K562 (cell line): ENCODE results near the gene GALNT7. TPM values are rescaled to one million over a fixed set of nuclear protein-coding genes. Genes with fewer than 3 reads are reported as not detected.

Source experiments
- ATAC-seq: fragments of 200-7000 bp; cut with Tn5 transposase; 3 replicates; pipeline ENCODE4 v1.9.1; 2020; ENCODE audit warnings: moderate library complexity
- BruUV-seq: library from RNA; stranded (reverse); fragments of 400-500 nt; replicated peaks from 2 replicates; lab custom pipeline; 2021; lab: Mats Ljungman, UMichigan
- CTCF ChIA-PET: fragments of 300-600 bp; formaldehyde crosslinking; extraction: SDS; loops from one replicate; lab custom pipeline; 2021; ENCODE audit warnings: low intra/inter-chr PET ratio; lab: Yijun Ruan, JAX
- POLR2A ChIA-PET: fragments of 300-600, 350-650 bp; sonication (Branson Sonifier 250); formaldehyde crosslinking; extraction: SDS; loops from one replicate; lab custom pipeline; 2021; ENCODE audit warnings: antibody characterized with exemption, inconsistent platforms; lab: Yijun Ruan, JAX
- DNase-seq, 4 experiments: peaks; one replicate each; pipeline versions ENCODE4 v3.0.0 to v3.0.0-alpha.2; 2011 to 2018; ENCODE audit warnings: low spot score in 3 of 4, mixed read lengths in 3 of 4; ENCODE audit errors: extremely low read depth in 1 of 4
- FAIRE-seq: peaks from 2 replicates; lab custom pipeline; 2011; peaks lifted over from hg19 to GRCh38; lab: Jason Lieb, UNC
- H2AFZ ChIP-seq: 2 replicates; pipeline ENCODE4 v1.6.0; 2011; ENCODE audit warnings: low read depth, low read length, control low read depth, inconsistent platforms
- H3K27ac ChIP-seq: fragments of 200-600 bp; 3 replicates; pipeline ENCODE4 v1.8.0; 2011; ENCODE audit warnings: low read depth, mild to moderate bottlenecking, control low read depth, inconsistent platforms, low read length, moderate library complexity, mixed read lengths; ENCODE audit errors: extremely low read depth
- H3K27me3 ChIP-seq, 2 experiments: fragments of 300-600 bp in 1 of 2; 2 replicates in 1 of 2; 3 replicates in 1 of 2; pipeline versions ENCODE4 v1.6.0 to v1.8.0; 2011; ENCODE audit warnings: inconsistent platforms in 2 of 2, low read length in 2 of 2, mild to moderate bottlenecking in 1 of 2, mixed read lengths in 1 of 2, moderate library complexity in 1 of 2; ENCODE audit not compliant: control insufficient read depth in 2 of 2, insufficient read depth in 2 of 2
- H3K36me3 ChIP-seq: fragments of 300-600 bp; 3 replicates; pipeline ENCODE4 v1.8.0; 2011; ENCODE audit warnings: mild to moderate bottlenecking, low read length, inconsistent platforms; ENCODE audit not compliant: control insufficient read depth, insufficient read depth
- H3K4me1 ChIP-seq, 2 experiments: fragments of 200-600 bp in 1 of 2; replicated peaks in 1 of 2; 2 replicates in 1 of 2; 3 replicates in 1 of 2; pipeline versions ENCODE4 v1.5.1 to v1.8.0; 2011; ENCODE audit warnings: inconsistent platforms in 2 of 2, low read length in 2 of 2, mild to moderate bottlenecking in 1 of 2, mixed read lengths in 1 of 2, moderate library complexity in 1 of 2; ENCODE audit not compliant: control insufficient read depth in 2 of 2, insufficient read depth in 2 of 2
- H3K4me2 ChIP-seq: 2 replicates; pipeline ENCODE4 v1.6.1; 2011; ENCODE audit warnings: low read length, control low read depth, inconsistent platforms, mixed read lengths; ENCODE audit not compliant: insufficient read depth
- H3K4me3 ChIP-seq: fragments of 200-600 bp; sonication (generic), shearing (Covaris generic); 2 replicates; pipeline ENCODE4 v1.5.1; 2016; ENCODE audit warnings: control low read depth, inconsistent platforms
- H3K79me2 ChIP-seq: fragments of 200-600 bp; 3 replicates; pipeline ENCODE4 v1.8.0; 2011; ENCODE audit warnings: low read length, inconsistent platforms; ENCODE audit not compliant: control insufficient read depth, insufficient read depth
- H3K9ac ChIP-seq, 2 experiments: 2 replicates each; pipeline versions ENCODE4 v1.6.0 to v1.6.1; 2011; ENCODE audit warnings: low read depth in 2 of 2, low read length in 2 of 2, control low read depth in 1 of 2, inconsistent platforms in 1 of 2, mild to moderate bottlenecking in 1 of 2, mixed read lengths in 1 of 2; ENCODE audit not compliant: insufficient read depth in 1 of 2
- H3K9me1 ChIP-seq: one replicate; pipeline ENCODE4 v1.6.0; 2011; ENCODE audit warnings: inconsistent platforms, mild to moderate bottlenecking, low read length, moderate library complexity; ENCODE audit not compliant: control insufficient read depth, insufficient read depth
- H3K9me3 ChIP-seq: replicated peaks from 2 replicates; pipeline ENCODE4 v1.5.1; 2011; ENCODE audit warnings: low read depth, low read length, inconsistent platforms; ENCODE audit not compliant: control insufficient read depth, insufficient read depth
- H4K20me1 ChIP-seq: replicated peaks from 2 replicates; pipeline ENCODE4 v1.6.1; 2011; ENCODE audit warnings: low read length, inconsistent platforms, mixed read lengths; ENCODE audit not compliant: control insufficient read depth, insufficient read depth
- CBX5 ChIP-seq: IDR thresholded peaks from 2 replicates; pipeline ENCODE4 v1.6.1; 2014; ENCODE audit warnings: low read depth, borderline replicate concordance
- CEBPB ChIP-seq: fragments of 450-650 bp; IDR thresholded peaks from 2 replicates; pipeline ENCODE4 v1.6.1; 2016; ENCODE audit warnings: missing genetic modification characterization, missing compliant biosample characterization
- FOSL1 ChIP-seq: fragments of 200-800 bp; sonication (Bioruptor generic); conservative IDR thresholded peaks from 2 replicates; pipeline ENCODE4 v1.6.1; 2016; ENCODE audit warnings: missing genetic modification characterization, missing compliant biosample characterization
- JUND ChIP-seq, 2 experiments: IDR thresholded peaks; 2 replicates in 1 of 2; 3 replicates in 1 of 2; pipeline ENCODE4 v1.6.1; 2011; ENCODE audit warnings: borderline replicate concordance in 2 of 2, low read depth in 2 of 2, low read length in 2 of 2, improper control_type of control experiment in 1 of 2, missing biosample characterization in 1 of 2, missing genetic modification characterization in 1 of 2, missing genetic modification reagents in 1 of 2
- NUFIP1 ChIP-seq: fragments of 450-650 bp; IDR thresholded peaks from 2 replicates; pipeline ENCODE4 v1.6.1; 2018; ENCODE audit not compliant: partially characterized antibody
- PHB ChIP-seq: fragments of 250-450 bp; sonication (Bioruptor Pico); IDR thresholded peaks from 2 replicates; pipeline ENCODE4 v1.5.0; 2021
- RBM25 ChIP-seq: fragments of 200-400 bp; formaldehyde crosslinking; IDR thresholded peaks from 2 replicates; pipeline ENCODE4 v1.6.1; 2018; ENCODE audit warnings: low read length, low read depth, moderate library complexity; ENCODE audit not compliant: severe bottlenecking
- WGBS: fragments of 100-300 bp; shearing (Covaris generic); methylation state at CpG from one replicate; pipeline ENCODE4 v1.1.6; 2016; ENCODE audit warnings: low coverage, mixed read lengths; ENCODE audit not compliant: insufficient coverage; ENCODE audit errors: missing lambda C conversion rate; 5-methylcytosine and 5-hydroxymethylcytosine counted together
- in situ Hi-C: fragments of 300-500 bp; cut with MboI; formaldehyde crosslinking; loops from 4 replicates; pipeline ENCODE4 v1.15.0; 2018; ENCODE audit warnings: inconsistent platforms, mixed read lengths
- intact Hi-C: fragments of 100-400 bp; cut with micrococcal nuclease; formaldehyde crosslinking; loops from 2 replicates; pipeline ENCODE4 v1.14.2; 2022
- polyA plus RNA-seq, 8 experiments: library from polyadenylated mRNA; depleted of rRNA in 4 of 8; stranded (reverse) in 5 of 8; unstranded in 3 of 8; fragments of >200 nt; fragmentation: Nextera tagmentation in 2 of 8; fragmentation: Illumina TruSeq in 1 of 8; extraction: Ambion mirVana in 2 of 8; extraction: Trizol in 1 of 8; gene quantifications; 2 replicates each; pipeline versions ENCODE4 v1.2.1 to v1.2.3, GENCODE V29; 2011 to 2014; ENCODE audit warnings: inconsistent platforms in 1 of 8, missing spikeins in 1 of 8
- total RNA-seq, 7 experiments: library from RNA; depleted of rRNA in 6 of 7; stranded (reverse); fragments of >200 nt in 6 of 7; fragmentation: Illumina TruSeq in 2 of 7; extraction: Trizol in 2 of 7; gene quantifications; 2 replicates each; pipeline versions ENCODE4 v1.2.1 to v1.2.3, GENCODE V29; 2011 to 2021; ENCODE audit warnings: low replicate concordance in 1 of 7
- TF ChIP-seq, protein P1 (sequence below), 2 experiments: fragments of 450-650 bp in 1 of 2; sonication (generic) in 1 of 2; formaldehyde crosslinking in 1 of 2; IDR thresholded peaks in 1 of 2; conservative IDR thresholded peaks in 1 of 2; 2 replicates each; pipeline versions ENCODE4 v1.6.1 to v1.8.1; 2016 to 2023; ENCODE audit warnings: mild to moderate bottlenecking in 2 of 2, moderate library complexity in 2 of 2, inconsistent platforms in 1 of 2, missing genetic modification reagents in 1 of 2
- TF ChIP-seq, protein P2 (sequence below): fragments of 450-650 bp; IDR thresholded peaks from 2 replicates; pipeline ENCODE4 v1.6.1; 2018; ENCODE audit not compliant: partially characterized antibody
- TF ChIP-seq, protein P3 (sequence below): fragments of 250-450 bp; sonication (Bioruptor Pico); IDR thresholded peaks from 2 replicates; pipeline ENCODE4 v1.4.0; 2020

Gene GALNT7
- total and polyA plus RNA-seq, 9 of the 15 experiments (the other 6 are each of a cell fraction or from before 2014, with no cell fraction given) = 16.7 to 38.7 (median 31.1) TPM

DNA sequence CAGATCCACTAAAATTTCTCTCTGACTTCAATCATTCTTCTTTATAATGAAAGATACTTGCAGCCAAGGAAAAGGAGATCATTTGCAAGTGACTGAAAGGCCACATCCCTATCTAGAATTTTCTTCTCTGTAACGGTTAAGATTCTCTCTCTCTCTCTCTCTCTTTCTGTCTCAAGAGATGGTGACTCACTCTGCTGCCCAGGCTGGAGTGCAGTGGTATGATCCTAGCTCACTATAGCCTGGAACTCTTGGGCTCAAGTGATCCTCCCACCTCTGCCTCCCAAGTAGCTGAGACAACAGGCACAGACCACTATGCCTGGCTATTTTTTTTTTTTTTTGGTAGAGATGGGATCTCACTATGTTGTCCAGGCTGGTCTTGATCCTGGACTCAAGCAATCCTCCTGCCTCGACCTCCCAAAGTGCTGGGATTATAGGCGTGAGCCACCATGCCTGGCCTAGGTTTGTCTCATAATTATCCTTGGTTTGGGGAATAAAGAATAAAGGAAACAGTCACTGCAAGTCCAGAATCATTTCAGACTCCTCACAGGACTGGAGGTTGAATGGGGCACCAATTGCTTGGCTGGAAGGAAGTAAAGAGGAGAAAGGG lies 33.3 kb upstream of the GALNT7 start:
- no peak overlapping the region for H2AFZ ChIP-seq
- no peak overlapping the region for H3K27ac ChIP-seq
- H4K20me1 ChIP-seq = no peaks in the 10 kb centered on the region
- no TSS peak for BruUV-seq
- no peak overlapping the region for H3K4me3 ChIP-seq
- no peak overlapping the region for H3K9ac ChIP-seq
- FAIRE-seq (no peak), DNase-seq (no peak), ATAC-seq (peak; percentile 49; the same call in 2 of the 3 replicates)
- peaks cover 0 to 11% of the 10 kb centered on the region in 2 experiments; a peak in 3 of 5 replicates for H3K4me1 ChIP-seq
- ChIA-PET CTCF (no interaction called here), POLR2A (no interaction called here)
- no peaks in the 10 kb centered on the region for H3K36me3 ChIP-seq
- no peaks in the 10 kb centered on the region for H3K9me3 ChIP-seq
- no peaks in the 10 kb centered on the region for H3K27me3 ChIP-seq
- H3K9me1 ChIP-seq = no peaks in the 10 kb centered on the region
- no peaks in the 10 kb centered on the region for H3K79me2 ChIP-seq
- H3K4me2 ChIP-seq = no peak overlapping the region
- in situ Hi-C loops (no loop called here), intact Hi-C loops (no loop called here)
- WGBS = 4% methylated on average over 3 of the region's 3 CpGs
- TF ChIP-seq, protein P1, sequence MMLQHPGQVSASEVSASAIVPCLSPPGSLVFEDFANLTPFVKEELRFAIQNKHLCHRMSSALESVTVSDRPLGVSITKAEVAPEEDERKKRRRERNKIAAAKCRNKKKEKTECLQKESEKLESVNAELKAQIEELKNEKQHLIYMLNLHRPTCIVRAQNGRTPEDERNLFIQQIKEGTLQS (IDR thresholded peaks at IDR 0.05) = peak; percentile 60
- TF ChIP-seq, protein P1 (CRISPR knock-in tag; conservative IDR thresholded peaks at IDR 0.05) = no peak
- TF ChIP-seq CEBPB (tag) (peak; percentile 25; the same call in 1 of the 2 replicates), RBM25 (peak; percentile 14), FOSL1 (tag) (peak; percentile 90), PHB (CRISPR knock-in tag) (no peak), NUFIP1 (no peak), JUND (IDR thresholded peaks at IDR 0.05; ENCODE audit: borderline replicate concordance, low read depth, low read length) (peak; percentile 71), JUND (tag; IDR thresholded peaks at IDR 0.05; ENCODE audit: borderline replicate concordance, low read depth, low read length) (peak; percentile 50; the same call in 1 of the 3 replicates), CBX5 (no peak)
- TF ChIP-seq, protein P2, sequence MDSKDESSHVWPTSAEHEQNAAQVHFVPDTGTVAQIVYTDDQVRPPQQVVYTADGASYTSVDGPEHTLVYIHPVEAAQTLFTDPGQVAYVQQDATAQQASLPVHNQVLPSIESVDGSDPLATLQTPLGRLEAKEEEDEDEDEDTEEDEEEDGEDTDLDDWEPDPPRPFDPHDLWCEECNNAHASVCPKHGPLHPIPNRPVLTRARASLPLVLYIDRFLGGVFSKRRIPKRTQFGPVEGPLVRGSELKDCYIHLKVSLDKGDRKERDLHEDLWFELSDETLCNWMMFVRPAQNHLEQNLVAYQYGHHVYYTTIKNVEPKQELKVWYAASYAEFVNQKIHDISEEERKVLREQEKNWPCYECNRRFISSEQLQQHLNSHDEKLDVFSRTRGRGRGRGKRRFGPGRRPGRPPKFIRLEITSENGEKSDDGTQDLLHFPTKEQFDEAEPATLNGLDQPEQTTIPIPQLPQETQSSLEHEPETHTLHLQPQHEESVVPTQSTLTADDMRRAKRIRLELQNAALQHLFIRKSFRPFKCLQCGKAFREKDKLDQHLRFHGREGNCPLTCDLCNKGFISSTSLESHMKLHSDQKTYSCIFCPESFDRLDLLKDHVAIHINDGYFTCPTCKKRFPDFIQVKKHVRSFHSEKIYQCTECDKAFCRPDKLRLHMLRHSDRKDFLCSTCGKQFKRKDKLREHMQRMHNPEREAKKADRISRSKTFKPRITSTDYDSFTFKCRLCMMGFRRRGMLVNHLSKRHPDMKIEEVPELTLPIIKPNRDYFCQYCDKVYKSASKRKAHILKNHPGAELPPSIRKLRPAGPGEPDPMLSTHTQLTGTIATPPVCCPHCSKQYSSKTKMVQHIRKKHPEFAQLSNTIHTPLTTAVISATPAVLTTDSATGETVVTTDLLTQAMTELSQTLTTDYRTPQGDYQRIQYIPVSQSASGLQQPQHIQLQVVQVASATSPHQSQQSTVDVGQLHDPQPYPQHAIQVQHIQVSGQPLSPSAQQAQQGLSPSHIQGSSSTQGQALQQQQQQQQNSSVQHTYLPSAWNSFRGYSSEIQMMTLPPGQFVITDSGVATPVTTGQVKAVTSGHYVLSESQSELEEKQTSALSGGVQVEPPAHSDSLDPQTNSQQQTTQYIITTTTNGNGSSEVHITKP = peak; percentile 80
- TF ChIP-seq, protein P3, sequence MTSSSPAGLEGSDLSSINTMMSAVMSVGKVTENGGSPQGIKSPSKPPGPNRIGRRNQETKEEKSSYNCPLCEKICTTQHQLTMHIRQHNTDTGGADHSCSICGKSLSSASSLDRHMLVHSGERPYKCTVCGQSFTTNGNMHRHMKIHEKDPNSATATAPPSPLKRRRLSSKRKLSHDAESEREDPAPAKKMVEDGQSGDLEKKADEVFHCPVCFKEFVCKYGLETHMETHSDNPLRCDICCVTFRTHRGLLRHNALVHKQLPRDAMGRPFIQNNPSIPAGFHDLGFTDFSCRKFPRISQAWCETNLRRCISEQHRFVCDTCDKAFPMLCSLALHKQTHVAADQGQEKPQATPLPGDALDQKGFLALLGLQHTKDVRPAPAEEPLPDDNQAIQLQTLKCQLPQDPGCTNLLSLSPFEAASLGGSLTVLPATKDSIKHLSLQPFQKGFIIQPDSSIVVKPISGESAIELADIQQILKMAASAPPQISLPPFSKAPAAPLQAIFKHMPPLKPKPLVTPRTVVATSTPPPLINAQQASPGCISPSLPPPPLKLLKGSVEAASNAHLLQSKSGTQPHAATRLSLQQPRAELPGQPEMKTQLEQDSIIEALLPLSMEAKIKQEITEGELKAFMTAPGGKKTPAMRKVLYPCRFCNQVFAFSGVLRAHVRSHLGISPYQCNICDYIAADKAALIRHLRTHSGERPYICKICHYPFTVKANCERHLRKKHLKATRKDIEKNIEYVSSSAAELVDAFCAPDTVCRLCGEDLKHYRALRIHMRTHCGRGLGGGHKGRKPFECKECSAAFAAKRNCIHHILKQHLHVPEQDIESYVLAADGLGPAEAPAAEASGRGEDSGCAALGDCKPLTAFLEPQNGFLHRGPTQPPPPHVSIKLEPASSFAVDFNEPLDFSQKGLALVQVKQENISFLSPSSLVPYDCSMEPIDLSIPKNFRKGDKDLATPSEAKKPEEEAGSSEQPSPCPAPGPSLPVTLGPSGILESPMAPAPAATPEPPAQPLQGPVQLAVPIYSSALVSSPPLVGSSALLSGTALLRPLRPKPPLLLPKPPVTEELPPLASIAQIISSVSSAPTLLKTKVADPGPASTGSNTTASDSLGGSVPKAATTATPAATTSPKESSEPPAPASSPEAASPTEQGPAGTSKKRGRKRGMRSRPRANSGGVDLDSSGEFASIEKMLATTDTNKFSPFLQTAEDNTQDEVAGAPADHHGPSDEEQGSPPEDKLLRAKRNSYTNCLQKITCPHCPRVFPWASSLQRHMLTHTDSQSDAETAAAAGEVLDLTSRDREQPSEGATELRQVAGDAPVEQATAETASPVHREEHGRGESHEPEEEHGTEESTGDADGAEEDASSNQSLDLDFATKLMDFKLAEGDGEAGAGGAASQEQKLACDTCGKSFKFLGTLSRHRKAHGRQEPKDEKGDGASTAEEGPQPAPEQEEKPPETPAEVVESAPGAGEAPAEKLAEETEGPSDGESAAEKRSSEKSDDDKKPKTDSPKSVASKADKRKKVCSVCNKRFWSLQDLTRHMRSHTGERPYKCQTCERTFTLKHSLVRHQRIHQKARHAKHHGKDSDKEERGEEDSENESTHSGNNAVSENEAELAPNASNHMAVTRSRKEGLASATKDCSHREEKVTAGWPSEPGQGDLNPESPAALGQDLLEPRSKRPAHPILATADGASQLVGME (CRISPR knock-in tag) = no peak
